Left ventricle myocardium superior (tissue), 1 donor: ENCODE data around the gene MIPOL1. TPM values are rescaled to one million over a fixed set of nuclear protein-coding genes. Genes with fewer than 3 reads are reported as not detected.

ENCODE experiments used
- ATAC-seq: fragments of 200-7000 bp; cut with Tn5 transposase; one replicate; pipeline ENCODE4 v1.9.1; 2020; ENCODE audit warnings: mild to moderate bottlenecking, moderate library complexity
- DNase-seq: peaks from one replicate; pipeline ENCODE4 v3.0.0-alpha.2; 2020
- intact Hi-C: fragments of 100-400 bp; cut with micrococcal nuclease; formaldehyde crosslinking; loops from one replicate; pipeline ENCODE4 v1.11.0; 2022
- total RNA-seq: library from RNA; stranded (reverse); fragmentation: NEBNext Ultra II Directional; extraction: Animal tissue kit (Norgen Biotek cat#: 25700); gene quantifications from one replicate; pipeline ENCODE4 v1.2.1, GENCODE V29; 2021
- donor health status: DM: no; HTN: yes; CAD: no; lungs with severe emphysema.

MIPOL1 gene
- total RNA-seq, 1 donor from 2014 or later: 6.5 TPM

DNA sequence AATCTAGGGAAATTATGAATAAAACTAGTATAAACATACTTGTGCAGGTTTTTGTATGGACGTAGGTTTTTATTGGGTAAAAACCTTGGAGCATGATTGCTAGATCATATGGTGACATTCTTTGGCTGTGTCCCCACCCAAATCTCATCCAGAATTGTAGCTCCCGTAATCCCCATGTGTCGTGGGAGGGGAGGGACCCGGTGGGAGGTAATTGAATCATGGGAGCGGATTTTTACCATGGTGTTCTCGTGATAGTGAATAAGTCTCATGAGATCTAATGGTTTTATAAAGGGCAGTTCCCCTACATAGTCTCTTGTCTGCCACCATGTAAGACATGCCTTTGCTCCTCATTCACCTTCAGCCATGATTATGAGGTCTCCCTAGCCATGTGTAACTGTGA is 276.5 kb downstream of the MIPOL1 start:
- intact Hi-C loops: no loop called here
- ATAC-seq (no peak), DNase-seq (no peak)

- no peak for DNase-seq
- no peak for ATAC-seq
- intact Hi-C loops: no loop called here
Measured at GRCh38 chr14:37480446-37481290, 282.9 kb downstream of the MIPOL1 start.

DNA sequence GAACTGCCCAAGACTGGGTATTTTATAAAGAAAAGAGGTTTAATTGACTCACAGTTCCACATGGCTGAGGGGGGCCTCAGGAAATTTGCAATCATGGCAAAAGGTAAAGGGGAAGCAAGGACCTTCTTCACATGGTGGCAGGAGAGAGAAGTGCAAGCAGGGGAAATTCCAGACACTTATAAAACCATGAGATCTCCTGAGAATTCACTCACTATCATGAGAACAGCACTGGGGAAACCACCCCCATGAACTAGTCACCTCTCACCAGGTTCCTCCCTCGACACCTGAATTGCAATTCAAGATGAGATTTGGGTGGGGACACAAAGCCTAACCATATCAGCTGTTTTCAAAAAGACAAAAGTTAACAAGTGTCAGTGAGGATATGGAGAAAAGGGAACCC is 284.7 kb downstream of the MIPOL1 start:
- no peak for ATAC-seq
- DNase-seq: no peak
- intact Hi-C loops: no loop called here

DNA sequence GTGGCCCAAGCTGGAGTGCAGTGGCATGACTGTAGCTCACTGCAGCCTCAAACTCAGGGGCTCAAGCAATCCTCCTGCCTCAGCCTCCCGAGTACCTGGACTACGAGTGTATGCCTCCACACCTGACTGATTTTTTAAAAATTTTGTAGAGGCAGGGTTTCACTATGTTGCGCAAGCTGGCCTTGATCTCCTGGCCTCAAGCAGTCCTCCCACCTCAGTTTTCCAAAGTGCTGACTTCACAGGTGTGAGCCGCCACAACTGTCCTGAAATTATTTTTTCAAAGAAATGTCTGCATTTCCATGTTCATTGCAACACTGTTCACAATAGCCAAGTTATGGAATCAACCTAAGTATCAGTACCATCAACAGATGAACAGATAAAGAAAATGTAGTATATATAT is 285.9 kb downstream of the MIPOL1 start:
- no peak for ATAC-seq
- no peak for DNase-seq
- intact Hi-C loops: no loop called here

DNA sequence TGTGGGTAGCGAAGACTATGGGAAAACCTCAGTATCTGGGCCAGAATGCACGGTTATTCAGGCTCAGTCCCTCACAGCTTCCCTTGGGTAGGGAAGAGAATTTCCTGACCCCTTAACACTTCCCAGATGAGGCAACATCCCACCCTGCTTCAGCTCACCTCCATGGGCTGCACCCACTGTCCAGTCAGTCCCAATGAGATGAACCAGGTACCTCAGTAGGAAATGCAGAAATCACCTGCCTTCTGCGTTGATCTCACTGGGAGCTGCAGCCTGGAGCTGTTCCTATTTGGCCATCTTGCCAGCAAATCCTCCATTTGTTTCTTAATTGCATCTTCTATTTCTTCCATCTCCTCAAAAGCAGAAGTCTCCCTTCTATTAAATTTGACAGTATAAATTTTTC is 292.9 kb downstream of the MIPOL1 start:
- DNase-seq: no peak
- no peak for ATAC-seq
- intact Hi-C loops: no loop called here

DNA sequence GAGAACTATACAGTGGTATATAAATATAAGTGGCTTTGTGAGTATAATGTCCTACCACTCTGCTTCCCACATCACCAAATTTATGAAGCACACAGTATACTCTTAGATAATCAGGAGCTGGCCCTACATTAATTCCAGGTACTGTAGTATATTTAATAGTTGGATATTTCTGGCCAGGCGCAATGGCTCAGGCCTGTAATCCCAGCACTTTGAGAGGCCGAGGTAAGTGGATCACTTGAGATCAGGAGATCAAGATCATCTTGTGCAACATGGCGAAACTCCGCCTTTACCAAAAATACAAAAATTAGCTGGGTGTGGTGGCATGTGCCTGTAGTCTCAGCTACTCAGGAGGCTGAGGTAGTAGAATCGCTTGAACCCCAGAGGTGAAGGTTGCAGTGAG is 293.3 kb downstream of the MIPOL1 start:
- no peak for DNase-seq
- intact Hi-C loops: no loop called here
- ATAC-seq: no peak

DNA sequence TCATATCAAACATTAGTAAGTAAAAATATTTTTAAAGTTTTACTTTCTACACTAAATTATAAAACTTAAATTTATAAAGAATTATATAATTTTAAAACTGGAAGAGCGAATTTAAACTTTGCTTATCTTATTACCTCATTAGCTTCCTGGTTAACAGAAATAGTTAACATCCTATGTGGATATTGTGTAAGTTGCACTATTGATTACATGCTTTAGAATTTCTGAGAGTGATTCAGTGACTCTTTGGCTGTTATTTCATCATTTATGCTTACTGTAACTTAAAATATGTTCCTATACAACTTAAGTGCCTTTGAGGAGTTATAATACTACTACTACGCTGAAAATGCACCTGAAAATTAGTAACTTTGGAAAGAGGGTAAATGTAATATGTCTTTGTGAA is 295.9 kb downstream of the MIPOL1 start:
- DNase-seq (no peak), ATAC-seq (no peak)
- intact Hi-C loops: no loop called here

- ATAC-seq: no peak
- intact Hi-C loops: no loop called here
- DNase-seq: no peak
Measured at GRCh38 chr14:37497422-37497821, 299.7 kb downstream of the MIPOL1 start.

- no peak for DNase-seq
- intact Hi-C loops: no loop called here
Measured at GRCh38 chr14:37501877-37502276, 304.1 kb downstream of the MIPOL1 start.

GRCh38 chr14:37508503-37508902 is 310.8 kb downstream of the MIPOL1 start:
- intact Hi-C loops: no loop called here
- DNase-seq (no peak), ATAC-seq (no peak)

More at GRCh38 chr14:37501877-37502276, 304.1 kb downstream of the MIPOL1 start:
- ATAC-seq: no peak

DNA sequence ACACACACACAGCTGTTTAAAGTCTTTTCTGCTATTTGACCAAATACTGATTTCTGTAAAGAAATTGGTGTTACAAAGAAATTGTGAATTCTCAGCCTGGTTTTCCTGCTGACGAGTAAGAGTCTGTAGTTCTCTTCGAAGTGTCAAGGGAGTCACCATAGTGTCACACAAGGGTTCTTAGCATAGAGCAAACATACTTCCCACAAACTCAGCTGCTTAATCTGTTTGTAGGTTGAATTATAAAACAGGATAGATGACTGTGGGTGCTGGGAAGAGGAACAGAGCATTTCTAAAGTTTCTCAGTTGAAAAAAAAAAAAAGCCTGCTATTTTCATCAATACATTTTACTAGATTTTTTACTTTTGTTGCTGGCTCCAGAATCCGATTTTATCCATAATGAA is 314.4 kb downstream of the MIPOL1 start:
- intact Hi-C loops: no loop called here
- ATAC-seq (no peak), DNase-seq (no peak)

- no peak for DNase-seq
- no peak for ATAC-seq
- intact Hi-C loops: no loop called here
Measured at GRCh38 chr14:37515771-37516170, 318.0 kb downstream of the MIPOL1 start.

DNA sequence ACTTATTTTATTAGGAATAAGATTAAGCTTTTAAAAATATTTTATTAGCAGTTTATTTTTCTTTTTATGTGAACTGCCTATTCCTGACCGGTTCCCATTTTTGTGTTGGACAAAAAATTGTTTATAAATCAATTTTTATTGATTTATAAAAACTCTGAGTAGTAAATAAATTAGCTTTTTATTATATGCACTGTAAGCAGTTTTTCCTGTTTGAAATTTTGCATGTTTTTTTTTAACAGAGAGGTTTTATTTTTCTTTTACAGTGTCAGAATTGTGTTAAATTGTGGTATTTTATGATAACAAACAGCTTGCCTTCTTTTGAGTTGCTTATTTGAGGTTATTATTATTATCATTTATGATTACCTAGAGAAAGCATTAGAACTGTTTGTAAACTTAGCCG is 329.3 kb downstream of the MIPOL1 start:
- intact Hi-C loops: no loop called here
- ATAC-seq: no peak
- DNase-seq: no peak

- ATAC-seq: no peak
- intact Hi-C loops: no loop called here
Measured at GRCh38 chr14:37539992-37540391, 342.3 kb downstream of the MIPOL1 start.

GRCh38 chr14:37544407-37544806 is 346.7 kb downstream of the MIPOL1 start:
- ATAC-seq (no peak), DNase-seq (no peak)
- intact Hi-C loops: no loop called here

More at GRCh38 chr14:37539992-37540391, 342.3 kb downstream of the MIPOL1 start:
- DNase-seq: no peak

DNA sequence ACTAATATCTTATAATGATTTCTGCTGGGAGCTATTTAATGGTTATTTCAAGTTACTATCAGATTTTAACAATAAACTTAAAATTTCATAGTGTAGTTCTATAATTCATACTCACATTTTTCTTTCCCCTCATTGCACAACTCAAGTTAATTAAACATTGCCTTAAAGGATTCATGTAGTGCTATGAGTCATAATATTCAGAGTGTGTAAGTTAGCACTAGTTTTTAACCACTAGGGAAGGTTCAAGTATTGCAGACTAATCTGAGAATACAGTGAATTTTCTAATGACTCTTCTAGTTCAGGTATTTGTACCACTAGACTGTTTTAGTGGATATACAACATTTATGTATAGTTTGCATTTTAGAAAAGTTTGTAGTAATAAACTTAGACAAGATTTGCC is 347.4 kb downstream of the MIPOL1 start:
- DNase-seq: no peak
- intact Hi-C loops: no loop called here
- no peak for ATAC-seq

- DNase-seq: no peak
- no peak for ATAC-seq
- intact Hi-C loops: no loop called here
Measured at GRCh38 chr14:37546621-37547447, 349.1 kb downstream of the MIPOL1 start.

- no peak for ATAC-seq
Measured at GRCh38 chr14:37550511-37550910, 352.8 kb downstream of the MIPOL1 start.

DNA sequence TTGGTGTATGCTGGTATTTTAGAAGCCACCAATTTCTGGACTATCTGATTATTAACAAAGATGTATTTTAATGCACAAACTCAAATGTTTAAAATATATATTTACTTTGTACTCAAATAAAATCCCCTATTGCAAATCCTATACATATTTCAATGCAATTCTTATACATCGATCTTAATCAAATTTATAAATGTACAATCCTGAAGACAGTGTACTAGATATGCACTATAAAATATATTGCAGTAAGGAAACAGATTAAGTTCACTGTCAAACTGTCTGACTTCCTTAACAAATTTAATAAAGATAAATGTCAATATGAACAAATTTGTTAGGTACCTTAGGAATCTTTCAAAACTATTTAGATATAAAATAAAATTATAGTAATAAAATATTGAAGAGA is 353.4 kb downstream of the MIPOL1 start:
- intact Hi-C loops: no loop called here
- ATAC-seq: no peak
- no peak for DNase-seq

More at GRCh38 chr14:37550511-37550910, 352.8 kb downstream of the MIPOL1 start:
- intact Hi-C loops: no loop called here
- no peak for DNase-seq

DNA sequence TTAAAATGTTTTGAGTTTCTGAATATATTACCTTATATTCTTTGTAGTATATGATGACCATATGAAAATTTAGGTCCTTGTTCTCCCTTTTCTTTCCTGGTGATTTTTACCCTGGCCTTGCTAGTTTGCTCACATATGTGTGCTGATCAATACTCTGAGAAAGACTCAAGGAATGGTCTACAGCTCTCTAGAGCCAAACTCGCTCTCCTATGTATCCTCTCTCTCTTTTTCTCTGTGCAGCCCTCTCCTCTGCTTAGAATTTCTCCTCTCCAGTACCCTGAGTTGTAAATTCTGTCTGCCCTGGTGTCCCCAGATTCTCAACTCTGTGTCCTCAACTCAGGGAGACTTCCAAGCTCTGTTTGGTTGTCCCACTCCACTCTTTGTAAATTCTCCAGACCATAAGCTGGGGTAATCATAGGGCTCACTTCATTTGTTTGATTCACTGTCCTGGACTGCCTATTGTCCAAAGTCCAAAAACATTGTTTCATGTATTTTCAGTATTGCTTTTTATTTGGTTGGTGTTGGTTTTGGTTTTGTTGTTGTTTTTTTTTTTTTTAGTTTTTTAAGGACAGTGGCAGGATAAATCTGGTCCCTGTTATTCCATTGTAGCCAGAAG is 356.3 kb downstream of the MIPOL1 start:
- DNase-seq: no peak
- no peak for ATAC-seq
- intact Hi-C loops: no loop called here
